GM23338 (cell line): ENCODE measurements around the gene ZNF148. TPM values are rescaled to one million over a fixed set of nuclear protein-coding genes. Genes with fewer than 3 reads are reported as not detected.

Source experiments
- ATAC-seq: fragments of 200-7000 bp; cut with Tn5 transposase; 3 replicates; pipeline ENCODE4 v1.9.1; 2020
- DNase-seq: peaks from one replicate; pipeline ENCODE4 v3.0.0-alpha.2; 2015; ENCODE audit warnings: low spot score
- H2AFZ ChIP-seq: fragments of 200-600 bp; sonication (generic); 2 replicates; pipeline ENCODE4 v1.8.0; 2016; ENCODE audit warnings: antibody characterized with exemption, mild to moderate bottlenecking, moderate library complexity
- H3F3A ChIP-seq: fragments of 200-600 bp; sonication (generic); replicated peaks from 2 replicates; pipeline ENCODE4 v1.8.0; 2017; ENCODE audit warnings: antibody characterized with exemption, mixed run types, low read depth
- H3K27ac ChIP-seq: fragments of 200-600 bp; sonication (generic); 2 replicates; pipeline ENCODE4 v1.6.1; 2016; ENCODE audit warnings: low read depth
- H3K27me3 ChIP-seq: fragments of 200-600 bp; sonication (generic); 2 replicates; pipeline ENCODE4 v1.8.0; 2016; ENCODE audit warnings: mild to moderate bottlenecking, mixed run types, moderate library complexity; ENCODE audit not compliant: insufficient read depth
- H3K36me3 ChIP-seq: fragments of 200-600 bp; sonication (generic); 2 replicates; pipeline ENCODE4 v1.8.0; 2016; ENCODE audit warnings: mild to moderate bottlenecking; ENCODE audit not compliant: insufficient read depth
- H3K4me1 ChIP-seq: fragments of 200-600 bp; sonication (generic); 2 replicates; pipeline ENCODE4 v1.8.0; 2016; ENCODE audit warnings: mild to moderate bottlenecking, moderate library complexity; ENCODE audit not compliant: insufficient read depth
- H3K4me2 ChIP-seq: fragments of 200-600 bp; sonication (generic); 2 replicates; pipeline ENCODE4 v1.7.1; 2017; ENCODE audit warnings: mixed run types
- H3K4me3 ChIP-seq: fragments of 200-600 bp; sonication (generic); 2 replicates; pipeline ENCODE4 v1.6.1; 2016; ENCODE audit warnings: mixed run types
- H3K79me2 ChIP-seq: fragments of 200-600 bp; sonication (generic); replicated peaks from 2 replicates; pipeline ENCODE4 v1.8.0; 2017; ENCODE audit warnings: mild to moderate bottlenecking; ENCODE audit not compliant: insufficient read depth
- H3K9me2 ChIP-seq: fragments of 200-600 bp; sonication (generic); 2 replicates; pipeline ENCODE4 v1.8.0; 2017; ENCODE audit not compliant: insufficient read depth
- H4K20me1 ChIP-seq: fragments of 200-600 bp; sonication (generic); replicated peaks from 2 replicates; pipeline ENCODE4 v1.8.0; 2017; ENCODE audit warnings: mild to moderate bottlenecking; ENCODE audit not compliant: insufficient read depth
- H3K27ac Mint-ChIP-seq: 2 replicates; pipeline ENCODE4 v1.8.0; 2020; ENCODE audit warnings: inconsistent platforms, mild to moderate bottlenecking, moderate library complexity, mixed read lengths
- H3K27me3 Mint-ChIP-seq: 3 replicates; pipeline ENCODE4 v1.8.0; 2022; ENCODE audit warnings: low read depth, mild to moderate bottlenecking, moderate library complexity, mixed read lengths, inconsistent platforms; ENCODE audit not compliant: insufficient read depth, poor library complexity
- H3K36me3 Mint-ChIP-seq: 3 replicates; pipeline ENCODE4 v1.8.0; 2021; ENCODE audit warnings: low read depth, mild to moderate bottlenecking, inconsistent platforms, moderate library complexity, mixed read lengths
- H3K4me1 Mint-ChIP-seq: 3 replicates; pipeline ENCODE4 v1.8.0; 2020; ENCODE audit warnings: mild to moderate bottlenecking, inconsistent platforms, mixed read lengths
- H3K4me3 Mint-ChIP-seq: 3 replicates; pipeline ENCODE4 v1.8.0; 2021; ENCODE audit warnings: moderate library complexity, mild to moderate bottlenecking, inconsistent platforms, mixed read lengths
- H3K9me3 Mint-ChIP-seq: 3 replicates; pipeline ENCODE4 v1.8.0; 2020; ENCODE audit warnings: moderate library complexity, mild to moderate bottlenecking, inconsistent platforms, mixed read lengths
- EZH2phosphoT487 ChIP-seq: fragments of 200-600 bp; sonication (generic); IDR thresholded peaks from one replicate; pipeline ENCODE4 v1.8.1; 2018; ENCODE audit warnings: antibody characterized with exemption; ENCODE audit not compliant: unreplicated experiment
- JUNB ChIP-seq: IDR thresholded peaks from one replicate; pipeline ENCODE4 v1.6.1; 2016; ENCODE audit warnings: antibody characterized with exemption; ENCODE audit not compliant: unreplicated experiment
- POLR2AphosphoS5 ChIP-seq: IDR thresholded peaks from 2 replicates; pipeline ENCODE4 v1.6.1; 2016; ENCODE audit warnings: antibody characterized with exemption, low read depth
- STAT1 ChIP-seq: IDR thresholded peaks from one replicate; pipeline ENCODE4 v1.6.1; 2016; ENCODE audit warnings: antibody characterized with exemption; ENCODE audit not compliant: unreplicated experiment
- ZNF114 ChIP-seq: fragments of 250-450 bp; sonication (Bioruptor Pico); IDR thresholded peaks from 2 replicates; pipeline ENCODE4 v1.5.0; 2020; ENCODE audit warnings: mild to moderate bottlenecking, moderate library complexity
- polyA plus RNA-seq: library from polyadenylated mRNA; unstranded; fragments of >200 nt; fragmentation: Nextera tagmentation; extraction: Ambion mirVana; gene quantifications from 2 replicates; pipeline ENCODE4 v1.2.1, GENCODE V29; 2016
- total RNA-seq: library from RNA; depleted of rRNA; stranded (reverse); fragments of >200 nt; shearing (Covaris generic); gene quantifications from 2 replicates; pipeline ENCODE4 v1.2.3, GENCODE V29; 2014
- TF ChIP-seq, protein P1 (sequence below): IDR thresholded peaks from 2 replicates; pipeline ENCODE4 v1.6.1; 2016; ENCODE audit warnings: antibody characterized with exemption
- TF ChIP-seq, protein P2 (sequence below), 2 experiments: fragments of 200-600 bp in 1 of 2; sonication (generic) in 1 of 2; conservative IDR thresholded peaks; 2 replicates each; pipeline versions ENCODE4 v1.5.1 to v1.6.1; 2016 to 2017; ENCODE audit warnings: antibody characterized with exemption in 2 of 2, low read depth in 2 of 2, mild to moderate bottlenecking in 2 of 2, moderate library complexity in 1 of 2
- TF ChIP-seq, protein P3 (sequence below): IDR thresholded peaks from one replicate; pipeline ENCODE4 v1.6.1; 2018; ENCODE audit warnings: antibody characterized with exemption; ENCODE audit not compliant: unreplicated experiment
- TF ChIP-seq, protein P4 (sequence below): fragments of 250-450 bp; sonication (Bioruptor Pico); IDR thresholded peaks from 2 replicates; pipeline ENCODE4 v1.5.0; 2020; ENCODE audit warnings: mild to moderate bottlenecking, moderate library complexity

Gene ZNF148
- total and polyA plus RNA-seq, 2 experiments from 2014 or later: 13.9 to 16.9 TPM

DNA sequence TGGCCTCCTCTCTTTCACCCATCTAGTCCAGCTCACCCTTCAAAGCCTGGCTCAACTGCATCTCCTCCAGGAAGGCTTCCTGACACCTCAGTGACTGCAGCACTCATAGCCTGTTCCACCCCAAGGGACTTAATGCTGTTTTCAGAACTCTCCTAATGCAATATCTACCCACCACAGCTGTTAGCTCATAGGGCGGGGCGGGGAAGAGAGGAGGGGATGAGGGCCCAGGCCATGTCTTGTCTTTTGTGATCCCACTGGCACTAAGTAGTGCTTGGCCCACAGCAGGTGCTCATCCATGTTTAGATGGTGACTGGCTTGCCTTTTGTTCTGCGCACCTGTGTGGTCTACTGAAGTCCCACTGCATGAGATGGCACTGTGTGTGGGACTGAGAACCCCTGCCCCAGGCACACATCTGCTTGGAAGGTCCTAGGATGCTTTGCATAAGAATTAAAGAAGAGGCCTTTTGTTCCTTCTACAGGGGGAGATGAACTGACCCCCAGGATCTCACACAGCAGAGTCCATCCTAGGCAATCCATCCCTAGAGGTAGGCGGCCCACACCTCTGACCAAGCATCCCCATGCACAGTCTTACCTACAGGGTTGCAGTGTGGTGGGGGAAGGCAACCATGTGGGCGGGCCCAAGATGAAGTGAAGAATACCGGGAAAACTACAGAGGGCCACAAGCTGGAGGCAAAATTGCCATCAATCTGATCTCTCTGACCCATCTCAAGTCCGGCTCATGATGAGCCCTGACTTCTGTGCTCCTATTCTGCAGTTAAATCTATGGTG, 185.6 kb downstream of the ZNF148 start:
- H3K27me3 Mint-ChIP-seq: peaks cover 8% of the 10 kb centered on the region

More for the DNA sequence above, 185.6 kb downstream of the ZNF148 start:
- Mint-ChIP-seq H3K27ac (no peak overlapping the region), H3K4me3 (no peak overlapping the region), H3K4me1 (peaks cover 48% of the 10 kb centered on the region), H3K9me3 (peaks cover 3% of the 10 kb centered on the region; the same call in 1 of the 3 replicates), H3K36me3 (peaks cover 28% of the 10 kb centered on the region)
- Histone ChIP-seq H3K4me2 (no peak overlapping the region), H3K4me3 (no peak overlapping the region), H3K79me2 (no peaks in the 10 kb centered on the region), H2AFZ (no peak overlapping the region), H3K36me3 (no peaks in the 10 kb centered on the region; the same call in 1 of the 2 replicates), H3K27ac (no peak overlapping the region), H3K4me1 (peaks cover 11% of the 10 kb centered on the region), H3K9me2 (no peaks in the 10 kb centered on the region), H3F3A (no peaks in the 10 kb centered on the region; the same call in 1 of the 2 replicates), H4K20me1 (no peaks in the 10 kb centered on the region), H3K27me3 (no peaks in the 10 kb centered on the region)
- ATAC-seq: no peak; the same call in 2 of the 3 replicates
- DNase-seq: no peak
- TF ChIP-seq EZH2phosphoT487 (no peak), JUNB (no peak), POLR2AphosphoS5 (no peak), ZNF114 (CRISPR knock-in tag) (no peak), STAT1 (no peak)
- TF ChIP-seq, protein P1, sequence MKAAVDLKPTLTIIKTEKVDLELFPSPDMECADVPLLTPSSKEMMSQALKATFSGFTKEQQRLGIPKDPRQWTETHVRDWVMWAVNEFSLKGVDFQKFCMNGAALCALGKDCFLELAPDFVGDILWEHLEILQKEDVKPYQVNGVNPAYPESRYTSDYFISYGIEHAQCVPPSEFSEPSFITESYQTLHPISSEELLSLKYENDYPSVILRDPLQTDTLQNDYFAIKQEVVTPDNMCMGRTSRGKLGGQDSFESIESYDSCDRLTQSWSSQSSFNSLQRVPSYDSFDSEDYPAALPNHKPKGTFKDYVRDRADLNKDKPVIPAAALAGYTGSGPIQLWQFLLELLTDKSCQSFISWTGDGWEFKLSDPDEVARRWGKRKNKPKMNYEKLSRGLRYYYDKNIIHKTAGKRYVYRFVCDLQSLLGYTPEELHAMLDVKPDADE: no peak
- TF ChIP-seq, protein P2, sequence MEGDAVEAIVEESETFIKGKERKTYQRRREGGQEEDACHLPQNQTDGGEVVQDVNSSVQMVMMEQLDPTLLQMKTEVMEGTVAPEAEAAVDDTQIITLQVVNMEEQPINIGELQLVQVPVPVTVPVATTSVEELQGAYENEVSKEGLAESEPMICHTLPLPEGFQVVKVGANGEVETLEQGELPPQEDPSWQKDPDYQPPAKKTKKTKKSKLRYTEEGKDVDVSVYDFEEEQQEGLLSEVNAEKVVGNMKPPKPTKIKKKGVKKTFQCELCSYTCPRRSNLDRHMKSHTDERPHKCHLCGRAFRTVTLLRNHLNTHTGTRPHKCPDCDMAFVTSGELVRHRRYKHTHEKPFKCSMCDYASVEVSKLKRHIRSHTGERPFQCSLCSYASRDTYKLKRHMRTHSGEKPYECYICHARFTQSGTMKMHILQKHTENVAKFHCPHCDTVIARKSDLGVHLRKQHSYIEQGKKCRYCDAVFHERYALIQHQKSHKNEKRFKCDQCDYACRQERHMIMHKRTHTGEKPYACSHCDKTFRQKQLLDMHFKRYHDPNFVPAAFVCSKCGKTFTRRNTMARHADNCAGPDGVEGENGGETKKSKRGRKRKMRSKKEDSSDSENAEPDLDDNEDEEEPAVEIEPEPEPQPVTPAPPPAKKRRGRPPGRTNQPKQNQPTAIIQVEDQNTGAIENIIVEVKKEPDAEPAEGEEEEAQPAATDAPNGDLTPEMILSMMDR (conservative IDR thresholded peaks at IDR 0.05; ENCODE audit: low read depth in 2 of 2): no peak
- TF ChIP-seq, protein P3, sequence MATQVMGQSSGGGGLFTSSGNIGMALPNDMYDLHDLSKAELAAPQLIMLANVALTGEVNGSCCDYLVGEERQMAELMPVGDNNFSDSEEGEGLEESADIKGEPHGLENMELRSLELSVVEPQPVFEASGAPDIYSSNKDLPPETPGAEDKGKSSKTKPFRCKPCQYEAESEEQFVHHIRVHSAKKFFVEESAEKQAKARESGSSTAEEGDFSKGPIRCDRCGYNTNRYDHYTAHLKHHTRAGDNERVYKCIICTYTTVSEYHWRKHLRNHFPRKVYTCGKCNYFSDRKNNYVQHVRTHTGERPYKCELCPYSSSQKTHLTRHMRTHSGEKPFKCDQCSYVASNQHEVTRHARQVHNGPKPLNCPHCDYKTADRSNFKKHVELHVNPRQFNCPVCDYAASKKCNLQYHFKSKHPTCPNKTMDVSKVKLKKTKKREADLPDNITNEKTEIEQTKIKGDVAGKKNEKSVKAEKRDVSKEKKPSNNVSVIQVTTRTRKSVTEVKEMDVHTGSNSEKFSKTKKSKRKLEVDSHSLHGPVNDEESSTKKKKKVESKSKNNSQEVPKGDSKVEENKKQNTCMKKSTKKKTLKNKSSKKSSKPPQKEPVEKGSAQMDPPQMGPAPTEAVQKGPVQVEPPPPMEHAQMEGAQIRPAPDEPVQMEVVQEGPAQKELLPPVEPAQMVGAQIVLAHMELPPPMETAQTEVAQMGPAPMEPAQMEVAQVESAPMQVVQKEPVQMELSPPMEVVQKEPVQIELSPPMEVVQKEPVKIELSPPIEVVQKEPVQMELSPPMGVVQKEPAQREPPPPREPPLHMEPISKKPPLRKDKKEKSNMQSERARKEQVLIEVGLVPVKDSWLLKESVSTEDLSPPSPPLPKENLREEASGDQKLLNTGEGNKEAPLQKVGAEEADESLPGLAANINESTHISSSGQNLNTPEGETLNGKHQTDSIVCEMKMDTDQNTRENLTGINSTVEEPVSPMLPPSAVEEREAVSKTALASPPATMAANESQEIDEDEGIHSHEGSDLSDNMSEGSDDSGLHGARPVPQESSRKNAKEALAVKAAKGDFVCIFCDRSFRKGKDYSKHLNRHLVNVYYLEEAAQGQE: no peak
- TF ChIP-seq, protein P4, sequence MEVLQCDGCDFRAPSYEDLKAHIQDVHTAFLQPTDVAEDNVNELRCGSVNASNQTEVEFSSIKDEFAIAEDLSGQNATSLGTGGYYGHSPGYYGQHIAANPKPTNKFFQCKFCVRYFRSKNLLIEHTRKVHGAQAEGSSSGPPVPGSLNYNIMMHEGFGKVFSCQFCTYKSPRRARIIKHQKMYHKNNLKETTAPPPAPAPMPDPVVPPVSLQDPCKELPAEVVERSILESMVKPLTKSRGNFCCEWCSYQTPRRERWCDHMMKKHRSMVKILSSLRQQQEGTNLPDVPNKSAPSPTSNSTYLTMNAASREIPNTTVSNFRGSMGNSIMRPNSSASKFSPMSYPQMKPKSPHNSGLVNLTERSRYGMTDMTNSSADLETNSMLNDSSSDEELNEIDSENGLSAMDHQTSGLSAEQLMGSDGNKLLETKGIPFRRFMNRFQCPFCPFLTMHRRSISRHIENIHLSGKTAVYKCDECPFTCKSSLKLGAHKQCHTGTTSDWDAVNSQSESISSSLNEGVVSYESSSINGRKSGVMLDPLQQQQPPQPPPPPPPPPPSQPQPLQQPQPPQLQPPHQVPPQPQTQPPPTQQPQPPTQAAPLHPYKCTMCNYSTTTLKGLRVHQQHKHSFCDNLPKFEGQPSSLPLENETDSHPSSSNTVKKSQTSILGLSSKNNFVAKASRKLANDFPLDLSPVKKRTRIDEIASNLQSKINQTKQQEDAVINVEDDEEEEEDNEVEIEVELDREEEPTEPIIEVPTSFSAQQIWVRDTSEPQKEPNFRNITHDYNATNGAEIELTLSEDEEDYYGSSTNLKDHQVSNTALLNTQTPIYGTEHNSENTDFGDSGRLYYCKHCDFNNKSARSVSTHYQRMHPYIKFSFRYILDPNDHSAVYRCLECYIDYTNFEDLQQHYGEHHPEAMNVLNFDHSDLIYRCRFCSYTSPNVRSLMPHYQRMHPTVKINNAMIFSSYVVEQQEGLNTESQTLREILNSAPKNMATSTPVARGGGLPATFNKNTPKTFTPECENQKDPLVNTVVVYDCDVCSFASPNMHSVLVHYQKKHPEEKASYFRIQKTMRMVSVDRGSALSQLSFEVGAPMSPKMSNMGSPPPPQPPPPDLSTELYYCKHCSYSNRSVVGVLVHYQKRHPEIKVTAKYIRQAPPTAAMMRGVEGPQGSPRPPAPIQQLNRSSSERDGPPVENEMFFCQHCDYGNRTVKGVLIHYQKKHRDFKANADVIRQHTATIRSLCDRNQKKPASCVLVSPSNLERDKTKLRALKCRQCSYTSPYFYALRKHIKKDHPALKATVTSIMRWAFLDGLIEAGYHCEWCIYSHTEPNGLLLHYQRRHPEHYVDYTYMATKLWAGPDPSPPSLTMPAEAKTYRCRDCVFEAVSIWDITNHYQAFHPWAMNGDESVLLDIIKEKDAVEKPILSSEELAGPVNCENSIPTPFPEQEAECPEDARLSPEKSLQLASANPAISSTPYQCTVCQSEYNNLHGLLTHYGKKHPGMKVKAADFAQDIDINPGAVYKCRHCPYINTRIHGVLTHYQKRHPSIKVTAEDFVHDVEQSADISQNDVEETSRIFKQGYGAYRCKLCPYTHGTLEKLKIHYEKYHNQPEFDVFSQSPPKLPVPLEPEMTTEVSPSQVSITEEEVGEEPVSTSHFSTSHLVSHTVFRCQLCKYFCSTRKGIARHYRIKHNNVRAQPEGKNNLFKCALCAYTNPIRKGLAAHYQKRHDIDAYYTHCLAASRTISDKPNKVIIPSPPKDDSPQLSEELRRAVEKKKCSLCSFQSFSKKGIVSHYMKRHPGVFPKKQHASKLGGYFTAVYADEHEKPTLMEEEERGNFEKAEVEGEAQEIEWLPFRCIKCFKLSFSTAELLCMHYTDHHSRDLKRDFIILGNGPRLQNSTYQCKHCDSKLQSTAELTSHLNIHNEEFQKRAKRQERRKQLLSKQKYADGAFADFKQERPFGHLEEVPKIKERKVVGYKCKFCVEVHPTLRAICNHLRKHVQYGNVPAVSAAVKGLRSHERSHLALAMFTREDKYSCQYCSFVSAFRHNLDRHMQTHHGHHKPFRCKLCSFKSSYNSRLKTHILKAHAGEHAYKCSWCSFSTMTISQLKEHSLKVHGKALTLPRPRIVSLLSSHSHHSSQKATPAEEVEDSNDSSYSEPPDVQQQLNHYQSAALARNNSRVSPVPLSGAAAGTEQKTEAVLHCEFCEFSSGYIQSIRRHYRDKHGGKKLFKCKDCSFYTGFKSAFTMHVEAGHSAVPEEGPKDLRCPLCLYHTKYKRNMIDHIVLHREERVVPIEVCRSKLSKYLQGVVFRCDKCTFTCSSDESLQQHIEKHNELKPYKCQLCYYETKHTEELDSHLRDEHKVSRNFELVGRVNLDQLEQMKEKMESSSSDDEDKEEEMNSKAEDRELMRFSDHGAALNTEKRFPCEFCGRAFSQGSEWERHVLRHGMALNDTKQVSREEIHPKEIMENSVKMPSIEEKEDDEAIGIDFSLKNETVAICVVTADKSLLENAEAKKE (CRISPR knock-in tag): 0 out of 2 replicates have a peak, but pooled peaks have one; percentile 6
